WTC11 (cell line): ENCODE measurements around the gene PHF5A. TPM values are rescaled to one million over a fixed set of nuclear protein-coding genes. Genes with fewer than 3 reads are reported as not detected.

Experiments used
- ATAC-seq: fragments of 200-7000 bp; cut with Tn5 transposase; 2 replicates; pipeline ENCODE4 v1.10.0; 2021; ENCODE audit warnings: mild to moderate bottlenecking, moderate library complexity
- CTCF ChIA-PET: fragments of 300-600 bp; sonication (Branson Sonifier 250); formaldehyde crosslinking; loops from one replicate; lab custom pipeline; 2021; ENCODE audit warnings: antibody characterized with exemption; lab: Charles Lee
- POLR2A ChIA-PET: fragments of 350-600 bp; sonication (Branson Sonifier 250); formaldehyde crosslinking; loops from one replicate; lab custom pipeline; 2021; ENCODE audit warnings: antibody characterized with exemption; lab: Charles Lee
- DNase-seq: peaks from one replicate; pipeline ENCODE4 v3.0.0; 2021; ENCODE audit warnings: low spot score
- H3K27ac Mint-ChIP-seq: 2 replicates; pipeline ENCODE4 v1.8.0; 2021; ENCODE audit warnings: mixed read lengths
- H3K27me3 Mint-ChIP-seq: 2 replicates; pipeline ENCODE4 v1.8.0; 2021; ENCODE audit warnings: low read depth, mild to moderate bottlenecking, moderate library complexity, mixed read lengths
- H3K36me3 Mint-ChIP-seq: 2 replicates; pipeline ENCODE4 v1.8.0; 2021; ENCODE audit warnings: mixed read lengths
- H3K4me1 Mint-ChIP-seq: 2 replicates; pipeline ENCODE4 v1.8.0; 2022; ENCODE audit warnings: mixed read lengths
- H3K4me3 Mint-ChIP-seq: 2 replicates; pipeline ENCODE4 v1.8.0; 2021; ENCODE audit warnings: mild to moderate bottlenecking, moderate library complexity, mixed read lengths
- H3K9me3 Mint-ChIP-seq: 2 replicates; pipeline ENCODE4 v1.8.0; 2021; ENCODE audit warnings: mixed read lengths
- ATF1 ChIP-seq: sonication (generic); formaldehyde crosslinking; IDR thresholded peaks from 2 replicates; pipeline ENCODE4 v1.8.1; 2023; ENCODE audit warnings: mild to moderate bottlenecking, moderate library complexity, missing genetic modification reagents
- CREB1 ChIP-seq: sonication (generic); formaldehyde crosslinking; IDR thresholded peaks from 2 replicates; pipeline ENCODE4 v1.8.0; 2023; ENCODE audit warnings: mild to moderate bottlenecking, missing genetic modification reagents
- ELF4 ChIP-seq: sonication (generic); formaldehyde crosslinking; IDR thresholded peaks from 2 replicates; pipeline ENCODE4 v1.8.1; 2022; ENCODE audit warnings: low read depth, mild to moderate bottlenecking, moderate library complexity, missing genetic modification reagents
- EMX1 ChIP-seq: fragments of 250-450 bp; sonication (Bioruptor Pico); IDR thresholded peaks from 2 replicates; pipeline ENCODE4 v1.8.0; 2021; ENCODE audit warnings: mild to moderate bottlenecking
- ESRRA ChIP-seq: sonication (generic); formaldehyde crosslinking; IDR thresholded peaks from 2 replicates; pipeline ENCODE4 v1.8.1; 2022; ENCODE audit warnings: mild to moderate bottlenecking, missing genetic modification reagents, borderline replicate concordance
- FOXK1 ChIP-seq: sonication (generic); formaldehyde crosslinking; IDR thresholded peaks from 2 replicates; pipeline ENCODE4 v1.8.0; 2022; ENCODE audit warnings: mild to moderate bottlenecking, moderate library complexity, missing genetic modification reagents
- GRHL2 ChIP-seq: fragments of 250-450 bp; sonication (Bioruptor Pico); IDR thresholded peaks from 2 replicates; pipeline ENCODE4 v1.8.0; 2022; ENCODE audit warnings: mild to moderate bottlenecking, moderate library complexity; ENCODE audit not compliant: insufficient replicate concordance, severe bottlenecking
- NR1H2 ChIP-seq: sonication (generic); formaldehyde crosslinking; IDR thresholded peaks from 2 replicates; pipeline ENCODE4 v1.9.0; 2021; ENCODE audit warnings: mild to moderate bottlenecking, moderate library complexity, missing genetic modification reagents
- SP1 ChIP-seq: sonication (generic); formaldehyde crosslinking; conservative IDR thresholded peaks from 2 replicates; pipeline ENCODE4 v1.8.1; 2022; ENCODE audit warnings: missing genetic modification reagents
- TCF7 ChIP-seq: sonication (generic); formaldehyde crosslinking; IDR thresholded peaks from 2 replicates; pipeline ENCODE4 v1.8.0; 2022; ENCODE audit warnings: mild to moderate bottlenecking, low read depth, missing genetic modification reagents, moderate library complexity
- ZNF121 ChIP-seq: sonication (generic); formaldehyde crosslinking; IDR thresholded peaks from 2 replicates; pipeline ENCODE4 v1.8.0; 2023; ENCODE audit warnings: missing genetic modification reagents
- total RNA-seq: library from RNA; stranded (reverse); gene quantifications from 3 replicates; pipeline ENCODE4 v1.2.3, GENCODE V29; 2021
- TF ChIP-seq, protein P1 (sequence below): sonication (generic); formaldehyde crosslinking; IDR thresholded peaks from 2 replicates; pipeline ENCODE4 v1.8.1; 2023; ENCODE audit warnings: mild to moderate bottlenecking, missing genetic modification reagents, borderline replicate concordance
- TF ChIP-seq, protein P2 (sequence below): sonication (generic); formaldehyde crosslinking; IDR thresholded peaks from 2 replicates; pipeline ENCODE4 v1.8.1; 2023; ENCODE audit warnings: mild to moderate bottlenecking, missing genetic modification reagents, moderate library complexity
- TF ChIP-seq, protein P3 (sequence below): fragments of 250-450 bp; sonication (Bioruptor Pico); IDR thresholded peaks from 2 replicates; pipeline ENCODE4 v2.1.2; 2022; ENCODE audit warnings: mild to moderate bottlenecking, moderate library complexity
- TF ChIP-seq, protein P4 (sequence below): sonication (generic); formaldehyde crosslinking; IDR thresholded peaks from 2 replicates; pipeline ENCODE4 v1.8.0; 2023; ENCODE audit warnings: mild to moderate bottlenecking, missing genetic modification reagents
- TF ChIP-seq, protein P5 (sequence below): sonication (generic); formaldehyde crosslinking; IDR thresholded peaks from 2 replicates; pipeline ENCODE4 v1.8.0; 2022; ENCODE audit warnings: missing genetic modification reagents
- TF ChIP-seq, protein P6 (sequence below): fragments of 250-450 bp; sonication (Bioruptor Pico); IDR thresholded peaks from 2 replicates; pipeline ENCODE4 v1.9.0; 2021; ENCODE audit warnings: mild to moderate bottlenecking
- TF ChIP-seq, protein P7 (sequence below): sonication (generic); formaldehyde crosslinking; IDR thresholded peaks from 2 replicates; pipeline ENCODE4 v1.8.0; 2022; ENCODE audit warnings: mild to moderate bottlenecking, missing genetic modification reagents

The PHF5A gene
- total RNA-seq, 1 experiment from 2014 or later = 93.1 TPM

DNA sequence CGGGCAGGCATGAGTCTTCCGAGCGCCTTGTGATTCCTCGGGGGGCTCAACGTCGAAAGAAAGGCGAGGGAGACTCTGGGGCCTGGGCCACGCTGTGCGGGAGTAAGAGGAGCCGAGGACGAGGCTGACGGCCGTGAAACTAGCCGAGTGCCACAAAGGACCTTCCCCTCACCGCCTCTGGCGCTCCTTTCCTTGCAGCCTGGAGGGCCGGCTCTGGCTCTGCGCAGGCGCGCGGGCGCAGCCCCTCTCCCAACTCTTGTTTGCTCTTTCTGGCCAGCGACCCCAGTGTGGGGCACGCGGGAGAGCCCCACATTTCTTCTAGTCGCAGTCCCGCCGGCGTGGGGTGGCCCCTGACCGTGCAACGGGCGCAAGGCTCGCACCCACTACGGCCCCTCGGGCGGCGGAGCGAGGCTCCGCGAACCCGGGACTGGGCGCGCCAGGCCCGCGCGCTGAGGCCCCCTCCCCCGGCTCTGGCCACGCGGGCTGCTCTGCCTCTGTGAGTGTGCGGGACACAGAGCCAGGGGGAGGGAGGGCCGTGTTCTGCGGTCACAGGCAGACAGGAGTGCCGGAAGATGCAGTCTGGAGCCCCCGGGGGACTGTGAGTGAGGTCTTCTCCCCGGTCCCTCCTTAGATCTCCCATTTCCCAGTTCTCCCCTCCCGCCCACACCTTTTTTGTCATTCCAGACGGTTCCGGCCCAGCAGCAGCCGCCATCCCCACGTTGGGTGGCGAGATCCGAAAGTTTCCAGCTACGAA is 20.9 kb downstream of the PHF5A start (continued):
- TF ChIP-seq, protein P1, sequence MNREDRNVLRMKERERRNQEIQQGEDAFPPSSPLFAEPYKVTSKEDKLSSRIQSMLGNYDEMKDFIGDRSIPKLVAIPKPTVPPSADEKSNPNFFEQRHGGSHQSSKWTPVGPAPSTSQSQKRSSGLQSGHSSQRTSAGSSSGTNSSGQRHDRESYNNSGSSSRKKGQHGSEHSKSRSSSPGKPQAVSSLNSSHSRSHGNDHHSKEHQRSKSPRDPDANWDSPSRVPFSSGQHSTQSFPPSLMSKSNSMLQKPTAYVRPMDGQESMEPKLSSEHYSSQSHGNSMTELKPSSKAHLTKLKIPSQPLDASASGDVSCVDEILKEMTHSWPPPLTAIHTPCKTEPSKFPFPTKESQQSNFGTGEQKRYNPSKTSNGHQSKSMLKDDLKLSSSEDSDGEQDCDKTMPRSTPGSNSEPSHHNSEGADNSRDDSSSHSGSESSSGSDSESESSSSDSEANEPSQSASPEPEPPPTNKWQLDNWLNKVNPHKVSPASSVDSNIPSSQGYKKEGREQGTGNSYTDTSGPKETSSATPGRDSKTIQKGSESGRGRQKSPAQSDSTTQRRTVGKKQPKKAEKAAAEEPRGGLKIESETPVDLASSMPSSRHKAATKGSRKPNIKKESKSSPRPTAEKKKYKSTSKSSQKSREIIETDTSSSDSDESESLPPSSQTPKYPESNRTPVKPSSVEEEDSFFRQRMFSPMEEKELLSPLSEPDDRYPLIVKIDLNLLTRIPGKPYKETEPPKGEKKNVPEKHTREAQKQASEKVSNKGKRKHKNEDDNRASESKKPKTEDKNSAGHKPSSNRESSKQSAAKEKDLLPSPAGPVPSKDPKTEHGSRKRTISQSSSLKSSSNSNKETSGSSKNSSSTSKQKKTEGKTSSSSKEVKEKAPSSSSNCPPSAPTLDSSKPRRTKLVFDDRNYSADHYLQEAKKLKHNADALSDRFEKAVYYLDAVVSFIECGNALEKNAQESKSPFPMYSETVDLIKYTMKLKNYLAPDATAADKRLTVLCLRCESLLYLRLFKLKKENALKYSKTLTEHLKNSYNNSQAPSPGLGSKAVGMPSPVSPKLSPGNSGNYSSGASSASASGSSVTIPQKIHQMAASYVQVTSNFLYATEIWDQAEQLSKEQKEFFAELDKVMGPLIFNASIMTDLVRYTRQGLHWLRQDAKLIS (CRISPR knock-in tag) = no peak
- TF ChIP-seq ESRRA (CRISPR knock-in tag) (no peak), EMX1 (CRISPR knock-in tag) (0 out of 2 replicates have a peak, but pooled peaks have one; percentile 31), SP1 (CRISPR knock-in tag) (no peak)

DNA sequence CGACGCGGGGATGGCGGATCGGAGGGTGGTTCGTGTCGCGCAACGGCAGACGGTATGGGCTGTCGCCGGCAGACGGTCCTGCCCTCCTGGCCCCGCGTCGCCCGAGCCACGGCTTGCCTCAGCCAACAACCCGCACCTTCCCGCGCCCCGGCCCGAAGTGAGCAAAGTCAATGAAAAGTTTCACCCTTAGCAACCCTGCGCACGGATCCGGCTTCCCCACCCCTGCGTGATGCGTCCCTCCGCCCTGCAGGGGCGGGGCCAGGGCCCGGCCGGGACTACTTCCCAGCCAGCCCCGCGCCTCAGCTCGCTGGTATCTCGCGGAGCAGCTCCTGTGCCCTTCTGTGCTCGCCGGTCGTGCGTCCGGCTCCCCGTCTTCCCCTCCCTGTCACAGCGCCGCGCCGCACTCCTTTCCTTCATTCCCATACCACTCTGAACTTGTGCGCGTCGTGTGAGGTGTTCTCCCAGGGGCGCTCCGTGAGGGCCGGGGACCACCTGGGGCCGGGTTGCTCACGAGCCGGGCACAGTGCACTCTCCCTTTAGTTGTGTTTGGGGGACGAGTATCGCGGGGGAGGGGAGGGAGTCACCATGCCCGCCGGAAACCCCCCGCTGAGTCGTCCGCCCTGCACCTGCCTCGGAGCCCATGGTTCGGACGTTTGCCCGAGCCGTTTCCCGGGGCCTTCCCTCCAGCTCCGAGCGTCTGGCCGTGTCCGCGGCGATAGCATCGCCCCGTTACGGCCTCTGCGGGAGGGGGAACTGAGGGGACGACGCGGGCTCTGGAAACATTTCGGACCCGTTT is 21.7 kb downstream of the PHF5A start, which contains the start of gene TOB2:
Gene TOB2 (minus strand): TSS at position 163 of the 796 bp plus-strand sequence. CDS start 9,456 bp downstream, outside the sequence.
- peak within 1 kb of the TSS; percentile 100 for H3K27ac Mint-ChIP-seq
- peak; percentile 95 for DNase-seq
- ChIA-PET CTCF (interaction anchor here (0.5 to 2.7 kb wide), 7 partner anchors 22 to 252 kb away, joined by 3 to 20 read pairs (median 3); partner anchors contain the start of genes ACO2, PHF5A and TEF), POLR2A (interaction anchor here (0.5 to 3.0 kb wide), 20 partner anchors 10 to 467 kb away, joined by 3 to 44 read pairs (median 5); partner anchors contain the start of genes ACO2, DESI1, PHF5A and PMM1)
- no peaks in the 10 kb centered on the region for H3K9me3 Mint-ChIP-seq
- H3K4me1 Mint-ChIP-seq = peaks cover 24% of the 10 kb centered on the region
- H3K27me3 Mint-ChIP-seq = no peaks in the 10 kb centered on the region
- peak within 1 kb of the TSS; percentile 96 for H3K4me3 Mint-ChIP-seq
- peaks cover 29% of the 10 kb centered on the region for H3K36me3 Mint-ChIP-seq
- ATAC-seq = peak; percentile 23
- TF ChIP-seq, protein P2, sequence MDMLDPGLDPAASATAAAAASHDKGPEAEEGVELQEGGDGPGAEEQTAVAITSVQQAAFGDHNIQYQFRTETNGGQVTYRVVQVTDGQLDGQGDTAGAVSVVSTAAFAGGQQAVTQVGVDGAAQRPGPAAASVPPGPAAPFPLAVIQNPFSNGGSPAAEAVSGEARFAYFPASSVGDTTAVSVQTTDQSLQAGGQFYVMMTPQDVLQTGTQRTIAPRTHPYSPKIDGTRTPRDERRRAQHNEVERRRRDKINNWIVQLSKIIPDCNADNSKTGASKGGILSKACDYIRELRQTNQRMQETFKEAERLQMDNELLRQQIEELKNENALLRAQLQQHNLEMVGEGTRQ = no peak; the same call in none of the 2 replicates
- TF ChIP-seq, protein P3, sequence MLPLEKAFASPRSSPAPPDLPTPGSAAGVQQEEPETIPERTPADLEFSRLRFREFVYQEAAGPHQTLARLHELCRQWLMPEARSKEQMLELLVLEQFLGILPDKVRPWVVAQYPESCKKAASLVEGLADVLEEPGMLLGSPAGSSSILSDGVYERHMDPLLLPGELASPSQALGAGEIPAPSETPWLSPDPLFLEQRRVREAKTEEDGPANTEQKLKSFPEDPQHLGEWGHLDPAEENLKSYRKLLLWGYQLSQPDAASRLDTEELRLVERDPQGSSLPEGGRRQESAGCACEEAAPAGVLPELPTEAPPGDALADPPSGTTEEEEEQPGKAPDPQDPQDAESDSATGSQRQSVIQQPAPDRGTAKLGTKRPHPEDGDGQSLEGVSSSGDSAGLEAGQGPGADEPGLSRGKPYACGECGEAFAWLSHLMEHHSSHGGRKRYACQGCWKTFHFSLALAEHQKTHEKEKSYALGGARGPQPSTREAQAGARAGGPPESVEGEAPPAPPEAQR (CRISPR knock-in tag) = no peak
- TF ChIP-seq ZNF121 = no peak
- TF ChIP-seq ELF4 (CRISPR knock-in tag) = peak; percentile 77; the same call in 1 of the 2 replicates
- TF ChIP-seq ESRRA (CRISPR knock-in tag) = peak; percentile 81
- TF ChIP-seq, protein P4, sequence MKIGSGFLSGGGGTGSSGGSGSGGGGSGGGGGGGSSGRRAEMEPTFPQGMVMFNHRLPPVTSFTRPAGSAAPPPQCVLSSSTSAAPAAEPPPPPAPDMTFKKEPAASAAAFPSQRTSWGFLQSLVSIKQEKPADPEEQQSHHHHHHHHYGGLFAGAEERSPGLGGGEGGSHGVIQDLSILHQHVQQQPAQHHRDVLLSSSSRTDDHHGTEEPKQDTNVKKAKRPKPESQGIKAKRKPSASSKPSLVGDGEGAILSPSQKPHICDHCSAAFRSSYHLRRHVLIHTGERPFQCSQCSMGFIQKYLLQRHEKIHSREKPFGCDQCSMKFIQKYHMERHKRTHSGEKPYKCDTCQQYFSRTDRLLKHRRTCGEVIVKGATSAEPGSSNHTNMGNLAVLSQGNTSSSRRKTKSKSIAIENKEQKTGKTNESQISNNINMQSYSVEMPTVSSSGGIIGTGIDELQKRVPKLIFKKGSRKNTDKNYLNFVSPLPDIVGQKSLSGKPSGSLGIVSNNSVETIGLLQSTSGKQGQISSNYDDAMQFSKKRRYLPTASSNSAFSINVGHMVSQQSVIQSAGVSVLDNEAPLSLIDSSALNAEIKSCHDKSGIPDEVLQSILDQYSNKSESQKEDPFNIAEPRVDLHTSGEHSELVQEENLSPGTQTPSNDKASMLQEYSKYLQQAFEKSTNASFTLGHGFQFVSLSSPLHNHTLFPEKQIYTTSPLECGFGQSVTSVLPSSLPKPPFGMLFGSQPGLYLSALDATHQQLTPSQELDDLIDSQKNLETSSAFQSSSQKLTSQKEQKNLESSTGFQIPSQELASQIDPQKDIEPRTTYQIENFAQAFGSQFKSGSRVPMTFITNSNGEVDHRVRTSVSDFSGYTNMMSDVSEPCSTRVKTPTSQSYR (CRISPR knock-in tag) = peak; percentile 57; the same call in 1 of the 2 replicates
- TF ChIP-seq CREB1 = no peak; the same call in none of the 2 replicates
- TF ChIP-seq TCF7 (CRISPR knock-in tag) = no peak
- 0 out of 2 replicates have a peak, but pooled peaks have one; percentile 9 for TF ChIP-seq NR1H2 (CRISPR knock-in tag)
- TF ChIP-seq GRHL2 = no peak
- peak; percentile 81 for TF ChIP-seq ATF1 (CRISPR knock-in tag)
- TF ChIP-seq, protein P5, sequence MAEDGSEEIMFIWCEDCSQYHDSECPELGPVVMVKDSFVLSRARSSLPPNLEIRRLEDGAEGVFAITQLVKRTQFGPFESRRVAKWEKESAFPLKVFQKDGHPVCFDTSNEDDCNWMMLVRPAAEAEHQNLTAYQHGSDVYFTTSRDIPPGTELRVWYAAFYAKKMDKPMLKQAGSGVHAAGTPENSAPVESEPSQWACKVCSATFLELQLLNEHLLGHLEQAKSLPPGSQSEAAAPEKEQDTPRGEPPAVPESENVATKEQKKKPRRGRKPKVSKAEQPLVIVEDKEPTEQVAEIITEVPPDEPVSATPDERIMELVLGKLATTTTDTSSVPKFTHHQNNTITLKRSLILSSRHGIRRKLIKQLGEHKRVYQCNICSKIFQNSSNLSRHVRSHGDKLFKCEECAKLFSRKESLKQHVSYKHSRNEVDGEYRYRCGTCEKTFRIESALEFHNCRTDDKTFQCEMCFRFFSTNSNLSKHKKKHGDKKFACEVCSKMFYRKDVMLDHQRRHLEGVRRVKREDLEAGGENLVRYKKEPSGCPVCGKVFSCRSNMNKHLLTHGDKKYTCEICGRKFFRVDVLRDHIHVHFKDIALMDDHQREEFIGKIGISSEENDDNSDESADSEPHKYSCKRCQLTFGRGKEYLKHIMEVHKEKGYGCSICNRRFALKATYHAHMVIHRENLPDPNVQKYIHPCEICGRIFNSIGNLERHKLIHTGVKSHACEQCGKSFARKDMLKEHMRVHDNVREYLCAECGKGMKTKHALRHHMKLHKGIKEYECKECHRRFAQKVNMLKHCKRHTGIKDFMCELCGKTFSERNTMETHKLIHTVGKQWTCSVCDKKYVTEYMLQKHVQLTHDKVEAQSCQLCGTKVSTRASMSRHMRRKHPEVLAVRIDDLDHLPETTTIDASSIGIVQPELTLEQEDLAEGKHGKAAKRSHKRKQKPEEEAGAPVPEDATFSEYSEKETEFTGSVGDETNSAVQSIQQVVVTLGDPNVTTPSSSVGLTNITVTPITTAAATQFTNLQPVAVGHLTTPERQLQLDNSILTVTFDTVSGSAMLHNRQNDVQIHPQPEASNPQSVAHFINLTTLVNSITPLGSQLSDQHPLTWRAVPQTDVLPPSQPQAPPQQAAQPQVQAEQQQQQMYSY (CRISPR knock-in tag) = peak; percentile 11; the same call in 1 of the 2 replicates
- TF ChIP-seq FOXK1 (CRISPR knock-in tag) = peak; percentile 65
- TF ChIP-seq, protein P6, sequence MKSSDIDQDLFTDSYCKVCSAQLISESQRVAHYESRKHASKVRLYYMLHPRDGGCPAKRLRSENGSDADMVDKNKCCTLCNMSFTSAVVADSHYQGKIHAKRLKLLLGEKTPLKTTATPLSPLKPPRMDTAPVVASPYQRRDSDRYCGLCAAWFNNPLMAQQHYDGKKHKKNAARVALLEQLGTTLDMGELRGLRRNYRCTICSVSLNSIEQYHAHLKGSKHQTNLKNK = peak; percentile 85
- TF ChIP-seq, protein P7, sequence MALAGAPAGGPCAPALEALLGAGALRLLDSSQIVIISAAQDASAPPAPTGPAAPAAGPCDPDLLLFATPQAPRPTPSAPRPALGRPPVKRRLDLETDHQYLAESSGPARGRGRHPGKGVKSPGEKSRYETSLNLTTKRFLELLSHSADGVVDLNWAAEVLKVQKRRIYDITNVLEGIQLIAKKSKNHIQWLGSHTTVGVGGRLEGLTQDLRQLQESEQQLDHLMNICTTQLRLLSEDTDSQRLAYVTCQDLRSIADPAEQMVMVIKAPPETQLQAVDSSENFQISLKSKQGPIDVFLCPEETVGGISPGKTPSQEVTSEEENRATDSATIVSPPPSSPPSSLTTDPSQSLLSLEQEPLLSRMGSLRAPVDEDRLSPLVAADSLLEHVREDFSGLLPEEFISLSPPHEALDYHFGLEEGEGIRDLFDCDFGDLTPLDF = no peak; the same call in 1 of the 2 replicates
